Activated CD4-positive, alpha-beta T cell treated with anti-CD3 and anti-CD28 coated beads, Interleukin-2, amount 10 ng/mL, durations not matched to agents 24 days and 14 days (primary cell): ENCODE measurements around the gene TNF. TPM values are rescaled to one million over a fixed set of nuclear protein-coding genes. Genes with fewer than 3 reads are reported as not detected.

ENCODE experiments used
- DNase-seq: peaks from one replicate; pipeline ENCODE4 v3.0.0; 2022
- H3K27ac Mint-ChIP-seq: one replicate; pipeline ENCODE4 v1.8.0; 2022; ENCODE audit warnings: mild to moderate bottlenecking, mixed read lengths
- H3K27me3 Mint-ChIP-seq: one replicate; pipeline ENCODE4 v1.8.0; 2022; ENCODE audit warnings: mixed read lengths
- H3K36me3 Mint-ChIP-seq: one replicate; pipeline ENCODE4 v1.8.0; 2022; ENCODE audit warnings: low read depth, mild to moderate bottlenecking, mixed read lengths
- H3K4me1 Mint-ChIP-seq: one replicate; pipeline ENCODE4 v1.8.0; 2021; ENCODE audit warnings: mixed read lengths
- H3K4me3 Mint-ChIP-seq: one replicate; pipeline ENCODE4 v1.8.0; 2022; ENCODE audit warnings: mild to moderate bottlenecking, moderate library complexity, mixed read lengths
- H3K9me3 Mint-ChIP-seq: one replicate; pipeline ENCODE4 v1.8.0; 2021; ENCODE audit warnings: mixed read lengths
- intact Hi-C: fragments of 100-400 bp; cut with micrococcal nuclease; formaldehyde crosslinking; loops from one replicate; pipeline ENCODE4 v1.15.1; 2023
- total RNA-seq: library from RNA; stranded (reverse); gene quantifications from 2 replicates; pipeline ENCODE4 v1.2.3, GENCODE V29; 2022

The TNF gene
- total RNA-seq, 1 donor from 2014 or later: 303 TPM

GRCh38 chr6:31609519-31610406 is 34.4 kb downstream of the TNF start:
- no peaks in the 10 kb centered on the region for H3K27me3 Mint-ChIP-seq
- H3K36me3 Mint-ChIP-seq: no peaks in the 10 kb centered on the region
- intact Hi-C loops: no loop called here
- DNase-seq: no peak
- H3K4me1 Mint-ChIP-seq: peaks cover 6% of the 10 kb centered on the region
- H3K9me3 Mint-ChIP-seq: no peaks in the 10 kb centered on the region
- H3K27ac Mint-ChIP-seq: no peak overlapping the region
- H3K4me3 Mint-ChIP-seq: no peak overlapping the region

GRCh38 chr6:31610968-31611367 is 35.6 kb downstream of the TNF start:
- peaks cover 18% of the 10 kb centered on the region for H3K4me1 Mint-ChIP-seq
- no peak for DNase-seq
- intact Hi-C loops: no loop called here

GRCh38 chr6:31614075-31614619 is 38.8 kb downstream of the TNF start:
- Mint-ChIP-seq H3K27ac (no peak overlapping the region), H3K36me3 (peaks cover 13% of the 10 kb centered on the region), H3K4me3 (no peak overlapping the region), H3K27me3 (no peaks in the 10 kb centered on the region), H3K9me3 (no peaks in the 10 kb centered on the region), H3K4me1 (peaks cover 27% of the 10 kb centered on the region)
- no peak for DNase-seq
- intact Hi-C loops: no loop called here

More at GRCh38 chr6:31610968-31611367, 35.6 kb downstream of the TNF start:
- Mint-ChIP-seq H3K27ac (no peak overlapping the region), H3K9me3 (no peaks in the 10 kb centered on the region), H3K4me3 (no peak overlapping the region), H3K27me3 (no peaks in the 10 kb centered on the region), H3K36me3 (no peaks in the 10 kb centered on the region)

GRCh38 chr6:31614684-31615578 is 39.6 kb downstream of the TNF start, which contains the start of gene AIF1:
TSS of gene AIF1 (plus strand) at chr6:31615234. CDS start at chr6:31615330, 96 bp downstream.
- H3K36me3 Mint-ChIP-seq: peaks cover 15% of the 10 kb centered on the region
- DNase-seq: no peak
- intact Hi-C loops: no loop called here
- peak within 1 kb of the TSS; percentile 94 for H3K4me3 Mint-ChIP-seq
- H3K27me3 Mint-ChIP-seq: no peaks in the 10 kb centered on the region
- H3K4me1 Mint-ChIP-seq: peaks cover 30% of the 10 kb centered on the region
- H3K27ac Mint-ChIP-seq: peak within 1 kb of the TSS; percentile 96
- no peaks in the 10 kb centered on the region for H3K9me3 Mint-ChIP-seq

- Mint-ChIP-seq H3K27me3 (no peaks in the 10 kb centered on the region), H3K27ac (peak overlapping the region; percentile 96), H3K4me1 (peaks cover 32% of the 10 kb centered on the region), H3K4me3 (peak overlapping the region; percentile 94), H3K36me3 (peaks cover 17% of the 10 kb centered on the region), H3K9me3 (no peaks in the 10 kb centered on the region)
- DNase-seq: peak; percentile 80
- intact Hi-C loops: no loop called here
Observed at GRCh38 chr6:31615748-31616147, 40.4 kb downstream of the TNF start.

GRCh38 chr6:31617010-31617409 is 41.6 kb downstream of the TNF start:
- peak overlapping the region; percentile 96 for H3K27ac Mint-ChIP-seq
- H3K4me1 Mint-ChIP-seq: peaks cover 38% of the 10 kb centered on the region
- intact Hi-C loops: no loop called here
- H3K27me3 Mint-ChIP-seq: no peaks in the 10 kb centered on the region
- peaks cover 27% of the 10 kb centered on the region for H3K36me3 Mint-ChIP-seq
- DNase-seq: no peak
- peak overlapping the region; percentile 94 for H3K4me3 Mint-ChIP-seq
- no peaks in the 10 kb centered on the region for H3K9me3 Mint-ChIP-seq

- Mint-ChIP-seq H3K9me3 (no peaks in the 10 kb centered on the region), H3K27me3 (no peaks in the 10 kb centered on the region), H3K27ac (peak overlapping the region; percentile 95), H3K4me3 (peak overlapping the region; percentile 90), H3K4me1 (peaks cover 46% of the 10 kb centered on the region), H3K36me3 (peaks cover 53% of the 10 kb centered on the region)
- DNase-seq: peak; percentile 99
- intact Hi-C loops: loop anchor here (1.0 to 2.0 kb wide), 8 partner anchors 32 to 423 kb away; partner anchors contain the start of genes BAG6, DDX39B and NFKBIL1
Observed at GRCh38 chr6:31619805-31620585, 44.6 kb downstream of the TNF start.

GRCh38 chr6:31620586-31621319 is 45.4 kb downstream of the TNF start, which contains the start of gene PRRC2A:
TSS of gene PRRC2A (plus strand) at chr6:31620715. CDS start at chr6:31622790, 2,075 bp downstream.
- H3K4me1 Mint-ChIP-seq: peaks cover 39% of the 10 kb centered on the region
- H3K9me3 Mint-ChIP-seq: no peaks in the 10 kb centered on the region
- peak within 1 kb of the TSS; percentile 90 for H3K4me3 Mint-ChIP-seq
- no peaks in the 10 kb centered on the region for H3K27me3 Mint-ChIP-seq
- intact Hi-C loops: loop anchor here (1.0 to 2.0 kb wide), 8 partner anchors 32 to 423 kb away; partner anchors contain the start of genes BAG6, DDX39B and NFKBIL1
- H3K36me3 Mint-ChIP-seq: peaks cover 60% of the 10 kb centered on the region
- DNase-seq: peak; percentile 93
- H3K27ac Mint-ChIP-seq: peak within 1 kb of the TSS; percentile 95

GRCh38 chr6:31621320-31621939 is 46.1 kb downstream of the TNF start:
- peak overlapping the region; percentile 90 for H3K4me3 Mint-ChIP-seq
- H3K9me3 Mint-ChIP-seq: no peaks in the 10 kb centered on the region
- intact Hi-C loops: loop anchor here (2.0 kb wide), 2 partner anchors 41 to 117 kb away; no protein-coding TSS in a partner anchor

GRCh38 chr6:31621991-31622390 is 46.6 kb downstream of the TNF start:
- Mint-ChIP-seq H3K4me1 (peaks cover 30% of the 10 kb centered on the region), H3K4me3 (peak overlapping the region; percentile 90), H3K27ac (peak overlapping the region; percentile 87), H3K9me3 (no peaks in the 10 kb centered on the region), H3K36me3 (peaks cover 63% of the 10 kb centered on the region), H3K27me3 (no peaks in the 10 kb centered on the region)
- no peak for DNase-seq
- intact Hi-C loops: loop anchor here (2.0 kb wide), 2 partner anchors 41 to 117 kb away; no protein-coding TSS in a partner anchor

More at GRCh38 chr6:31621320-31621939, 46.1 kb downstream of the TNF start:
- H3K27me3 Mint-ChIP-seq: no peaks in the 10 kb centered on the region
- DNase-seq: no peak
- peak overlapping the region; percentile 87 for H3K27ac Mint-ChIP-seq
- H3K4me1 Mint-ChIP-seq: peaks cover 34% of the 10 kb centered on the region
- H3K36me3 Mint-ChIP-seq: peaks cover 66% of the 10 kb centered on the region

GRCh38 chr6:31622684-31623091 is 47.3 kb downstream of the TNF start:
- Mint-ChIP-seq H3K27ac (peak overlapping the region; percentile 87), H3K4me1 (peaks cover 35% of the 10 kb centered on the region), H3K36me3 (peaks cover 68% of the 10 kb centered on the region), H3K4me3 (peak overlapping the region; percentile 90), H3K27me3 (no peaks in the 10 kb centered on the region), H3K9me3 (no peaks in the 10 kb centered on the region)
- intact Hi-C loops: no loop called here
- DNase-seq: no peak

- DNase-seq: no peak
Observed at GRCh38 chr6:31624070-31624469, 48.7 kb downstream of the TNF start.

More at GRCh38 chr6:31624070-31624469, 48.7 kb downstream of the TNF start:
- peaks cover 75% of the 10 kb centered on the region for H3K36me3 Mint-ChIP-seq
- no peaks in the 10 kb centered on the region for H3K27me3 Mint-ChIP-seq
- peaks cover 33% of the 10 kb centered on the region for H3K4me1 Mint-ChIP-seq
- no peaks in the 10 kb centered on the region for H3K9me3 Mint-ChIP-seq
- no peak overlapping the region for H3K27ac Mint-ChIP-seq
- intact Hi-C loops: no loop called here
- H3K4me3 Mint-ChIP-seq: no peak overlapping the region
